GM12878 (cell line): ENCODE results near the gene CDR2. TPM values are rescaled to one million over a fixed set of nuclear protein-coding genes. Genes with fewer than 3 reads are reported as not detected.

Source experiments
- ATAC-seq: fragments of 200-7000 bp; cut with Tn5 transposase; 3 replicates; pipeline ENCODE4 v1.9.1; 2020; ENCODE audit warnings: mild to moderate bottlenecking, moderate library complexity
- BruUV-seq: library from RNA; stranded (reverse); fragments of 400-500 nt; replicated peaks from 2 replicates; lab custom pipeline; 2021; lab: Mats Ljungman, UMichigan
- CTCF ChIA-PET: fragments of 300-600 bp; sonication (Branson Sonifier 250); formaldehyde crosslinking; extraction: SDS; loops from one replicate; lab custom pipeline; 2021; ENCODE audit warnings: inconsistent platforms; lab: Yijun Ruan, JAX
- POLR2A ChIA-PET: fragments of 350-600 bp; formaldehyde crosslinking; extraction: SDS; loops from one replicate; lab custom pipeline; 2021; ENCODE audit warnings: inconsistent platforms; lab: Charles Lee
- RAD21 ChIA-PET: fragments of 300-600 bp; sonication (Branson Sonifier 250); formaldehyde crosslinking; loops from one replicate; lab custom pipeline; 2023; ENCODE audit warnings: antibody characterized with exemption; ENCODE audit not compliant: unreplicated experiment; lab: Charles Lee
- SMC1A ChIA-PET: fragments of 300-600 bp; sonication (Branson Sonifier 250); formaldehyde crosslinking; loops from one replicate; lab custom pipeline; 2023; ENCODE audit not compliant: unreplicated experiment, uncharacterized antibody; lab: Charles Lee
- DNase-seq: peaks from one replicate; pipeline ENCODE4 v3.0.0-alpha.2; 2011; ENCODE audit warnings: low read depth, low spot score
- FAIRE-seq: peaks from 3 replicates; lab custom pipeline; 2011; peaks lifted over from hg19 to GRCh38; lab: Jason Lieb, UNC
- H2AFZ ChIP-seq: 2 replicates; pipeline ENCODE4 v1.6.0; 2011; ENCODE audit warnings: low read depth, low read length, control low read depth; ENCODE audit not compliant: control insufficient read depth
- H3K27ac ChIP-seq: 2 replicates; pipeline ENCODE4 v1.5.1; 2011; ENCODE audit warnings: control low read depth; ENCODE audit not compliant: control insufficient read depth, insufficient read depth
- H3K27me3 ChIP-seq, 2 experiments: replicated peaks in 1 of 2; 2 replicates each; pipeline versions ENCODE4 v1.6.0 to v1.6.1; 2011; ENCODE audit warnings: low read length in 1 of 2; ENCODE audit not compliant: control insufficient read depth in 2 of 2, insufficient read depth in 2 of 2
- H3K36me3 ChIP-seq, 2 experiments: 2 replicates each; pipeline ENCODE4 v1.5.1; 2011; ENCODE audit warnings: low read length in 1 of 2; ENCODE audit not compliant: control insufficient read depth in 2 of 2, insufficient read depth in 2 of 2
- H3K4me1 ChIP-seq: 2 replicates; pipeline ENCODE4 v1.6.1; 2011; ENCODE audit warnings: mild to moderate bottlenecking, low read length, moderate library complexity, mixed read lengths; ENCODE audit not compliant: control insufficient read depth, insufficient read depth
- H3K4me2 ChIP-seq: 2 replicates; pipeline ENCODE4 v1.6.0; 2011; ENCODE audit warnings: control low read depth; ENCODE audit not compliant: control insufficient read depth, insufficient read depth
- H3K4me3 ChIP-seq: fragments of 200-600 bp; sonication (generic); 2 replicates; pipeline ENCODE4 v1.5.1; 2016
- H3K79me2 ChIP-seq: 2 replicates; pipeline ENCODE4 v1.6.0; 2011; ENCODE audit warnings: low read length; ENCODE audit not compliant: control insufficient read depth, insufficient read depth
- H3K9ac ChIP-seq: 2 replicates; pipeline ENCODE4 v1.8.0; 2011; ENCODE audit warnings: low read length, control low read depth, mixed read lengths; ENCODE audit not compliant: control insufficient read depth, insufficient read depth
- H3K9me3 ChIP-seq: replicated peaks from 3 replicates; pipeline ENCODE4 v1.5.1; 2011; ENCODE audit warnings: mild to moderate bottlenecking, low read length; ENCODE audit not compliant: control insufficient read depth, insufficient read depth
- H4K20me1 ChIP-seq: 2 replicates; pipeline ENCODE4 v1.6.0; 2011; ENCODE audit not compliant: control insufficient read depth, insufficient read depth
- EED ChIP-seq: sonication (generic); IDR thresholded peaks from 2 replicates; pipeline ENCODE4 v1.6.1; 2016; ENCODE audit warnings: antibody characterized with exemption, low read depth
- IKZF2 ChIP-seq, 2 experiments: fragments of 450-650 bp; IDR thresholded peaks; 2 replicates each; pipeline ENCODE4 v1.6.1; 2017; ENCODE audit warnings: mild to moderate bottlenecking in 2 of 2, moderate library complexity in 2 of 2
- JUND ChIP-seq: IDR thresholded peaks from 2 replicates; pipeline ENCODE4 v1.6.1; 2012; ENCODE audit warnings: low read depth, mild to moderate bottlenecking, low read length, improper control_type of control experiment, moderate library complexity
- NFYA ChIP-seq: IDR thresholded peaks from 2 replicates; pipeline ENCODE4 v1.6.1; 2011; ENCODE audit warnings: low read depth, mild to moderate bottlenecking, low read length, improper control_type of control experiment, borderline replicate concordance
- SPI1 ChIP-seq: IDR thresholded peaks from 2 replicates; pipeline ENCODE4 v1.6.1; 2011; ENCODE audit warnings: low read depth, mild to moderate bottlenecking, low read length, moderate library complexity, borderline replicate concordance; ENCODE audit not compliant: insufficient read depth
- TCF7 ChIP-seq: IDR thresholded peaks from 2 replicates; pipeline ENCODE4 v1.6.1; 2014; ENCODE audit warnings: antibody characterized with exemption, borderline replicate concordance
- WGBS: methylation state at CpG from one replicate; pipeline ENCODE4 v1.1.6; 2016; ENCODE audit warnings: low lambda C conversion rate; ENCODE audit not compliant: insufficient replicate concordance, insufficient coverage; ENCODE audit errors: missing lambda C conversion rate; 5-methylcytosine and 5-hydroxymethylcytosine counted together
- in situ Hi-C: fragments of 300-500 bp; cut with MboI; formaldehyde crosslinking; loops from 9 replicates; pipeline ENCODE4 v1.14.3; 2018; ENCODE audit warnings: mixed read lengths
- intact Hi-C: fragments of 100-400 bp; cut with micrococcal nuclease; formaldehyde crosslinking; loops from one replicate; pipeline ENCODE4 v1.14.2; 2022; ENCODE audit not compliant: unreplicated experiment
- polyA plus RNA-seq, 11 experiments: library from polyadenylated mRNA; depleted of rRNA in 4 of 11; unstranded in 6 of 11; stranded (reverse) in 5 of 11; fragments of >200 nt; fragmentation: Nextera tagmentation in 4 of 11; fragmentation: Illumina TruSeq in 1 of 11; extraction: Ambion mirVana in 4 of 11; extraction: Trizol in 1 of 11; gene quantifications; 1 replicate in 1 of 11; 2 replicates in 10 of 11; pipeline versions ENCODE4 v1.2.1 to v1.2.3, GENCODE V29; 2011 to 2016; ENCODE audit warnings: inconsistent platforms in 2 of 11, missing spikeins in 2 of 11, low read depth in 1 of 11
- total RNA-seq, 4 experiments: library from RNA; depleted of rRNA in 3 of 4; stranded (reverse); fragments of >200 nt in 3 of 4; fragmentation: Illumina TruSeq in 1 of 4; extraction: Trizol in 1 of 4; gene quantifications; 2 replicates each; pipeline versions ENCODE4 v1.2.1 to v1.2.3, GENCODE V29; 2013 to 2021
- TF ChIP-seq, protein P1 (sequence below): IDR thresholded peaks from 2 replicates; pipeline ENCODE4 v1.6.1; 2011; ENCODE audit warnings: mild to moderate bottlenecking, low read depth, low read length, moderate library complexity; ENCODE audit not compliant: insufficient replicate concordance
- TF ChIP-seq, protein P2 (sequence below): fragments of 450-650 bp; IDR thresholded peaks from 2 replicates; pipeline ENCODE4 v1.6.1; 2017; ENCODE audit warnings: mild to moderate bottlenecking, moderate library complexity
- TF ChIP-seq, protein P3 (sequence below): fragments of 450-650 bp; IDR thresholded peaks from 2 replicates; pipeline ENCODE4 v1.6.1; 2018; ENCODE audit warnings: borderline replicate concordance, mild to moderate bottlenecking; ENCODE audit not compliant: partially characterized antibody

Gene CDR2
- total and polyA plus RNA-seq, 10 of the 15 experiments (the other 5 are each of a cell fraction or from before 2014, with no cell fraction given), result 4.8 to 24.3 (median 19.2) TPM

- Histone ChIP-seq H2AFZ (no peak overlapping the region), H3K4me3 (no peak overlapping the region), H3K27me3 (no peaks in the 10 kb centered on the region), H3K4me2 (no peak overlapping the region), H3K9me3 (no peaks in the 10 kb centered on the region), H3K36me3 (peaks cover 5 to 9% of the 10 kb centered on the region in 2 experiments; a peak in 3 of 4 replicates), H3K27ac (no peak overlapping the region), H3K79me2 (no peaks in the 10 kb centered on the region), H3K9ac (no peak overlapping the region), H3K4me1 (no peaks in the 10 kb centered on the region), H4K20me1 (no peaks in the 10 kb centered on the region)
- CTCF ChIA-PET, result no interaction called here
- in situ Hi-C loops (loop anchor here (25.0 kb wide), 1 partner anchor 142 kb away; no protein-coding TSS in a partner anchor), intact Hi-C loops (no loop called here)
- WGBS, result 96% methylated on average over 14 of the region's 18 CpGs
- POLR2A ChIA-PET, result no interaction called here
- ATAC-seq (no peak), DNase-seq (no peak), FAIRE-seq (no peak)
- TF ChIP-seq SPI1, result no peak
- no peak for TF ChIP-seq TCF7
- TF ChIP-seq, protein P1, sequence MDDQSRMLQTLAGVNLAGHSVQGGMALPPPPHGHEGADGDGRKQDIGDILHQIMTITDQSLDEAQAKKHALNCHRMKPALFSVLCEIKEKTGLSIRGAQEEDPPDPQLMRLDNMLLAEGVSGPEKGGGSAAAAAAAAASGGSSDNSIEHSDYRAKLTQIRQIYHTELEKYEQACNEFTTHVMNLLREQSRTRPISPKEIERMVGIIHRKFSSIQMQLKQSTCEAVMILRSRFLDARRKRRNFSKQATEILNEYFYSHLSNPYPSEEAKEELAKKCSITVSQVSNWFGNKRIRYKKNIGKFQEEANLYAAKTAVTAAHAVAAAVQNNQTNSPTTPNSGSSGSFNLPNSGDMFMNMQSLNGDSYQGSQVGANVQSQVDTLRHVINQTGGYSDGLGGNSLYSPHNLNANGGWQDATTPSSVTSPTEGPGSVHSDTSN, result no peak
- TF ChIP-seq, protein P2, sequence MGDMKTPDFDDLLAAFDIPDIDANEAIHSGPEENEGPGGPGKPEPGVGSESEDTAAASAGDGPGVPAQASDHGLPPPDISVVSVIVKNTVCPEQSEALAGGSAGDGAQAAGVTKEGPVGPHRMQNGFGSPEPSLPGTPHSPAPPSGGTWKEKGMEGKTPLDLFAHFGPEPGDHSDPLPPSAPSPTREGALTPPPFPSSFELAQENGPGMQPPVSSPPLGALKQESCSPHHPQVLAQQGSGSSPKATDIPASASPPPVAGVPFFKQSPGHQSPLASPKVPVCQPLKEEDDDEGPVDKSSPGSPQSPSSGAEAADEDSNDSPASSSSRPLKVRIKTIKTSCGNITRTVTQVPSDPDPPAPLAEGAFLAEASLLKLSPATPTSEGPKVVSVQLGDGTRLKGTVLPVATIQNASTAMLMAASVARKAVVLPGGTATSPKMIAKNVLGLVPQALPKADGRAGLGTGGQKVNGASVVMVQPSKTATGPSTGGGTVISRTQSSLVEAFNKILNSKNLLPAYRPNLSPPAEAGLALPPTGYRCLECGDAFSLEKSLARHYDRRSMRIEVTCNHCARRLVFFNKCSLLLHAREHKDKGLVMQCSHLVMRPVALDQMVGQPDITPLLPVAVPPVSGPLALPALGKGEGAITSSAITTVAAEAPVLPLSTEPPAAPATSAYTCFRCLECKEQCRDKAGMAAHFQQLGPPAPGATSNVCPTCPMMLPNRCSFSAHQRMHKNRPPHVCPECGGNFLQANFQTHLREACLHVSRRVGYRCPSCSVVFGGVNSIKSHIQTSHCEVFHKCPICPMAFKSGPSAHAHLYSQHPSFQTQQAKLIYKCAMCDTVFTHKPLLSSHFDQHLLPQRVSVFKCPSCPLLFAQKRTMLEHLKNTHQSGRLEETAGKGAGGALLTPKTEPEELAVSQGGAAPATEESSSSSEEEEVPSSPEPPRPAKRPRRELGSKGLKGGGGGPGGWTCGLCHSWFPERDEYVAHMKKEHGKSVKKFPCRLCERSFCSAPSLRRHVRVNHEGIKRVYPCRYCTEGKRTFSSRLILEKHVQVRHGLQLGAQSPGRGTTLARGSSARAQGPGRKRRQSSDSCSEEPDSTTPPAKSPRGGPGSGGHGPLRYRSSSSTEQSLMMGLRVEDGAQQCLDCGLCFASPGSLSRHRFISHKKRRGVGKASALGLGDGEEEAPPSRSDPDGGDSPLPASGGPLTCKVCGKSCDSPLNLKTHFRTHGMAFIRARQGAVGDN, result no peak
- no peak for TF ChIP-seq JUND
- TF ChIP-seq EED, result no peak
- TF ChIP-seq IKZF2 (IDR thresholded peaks at IDR 0.05), result no peak
- no peak for TF ChIP-seq NFYA
- TF ChIP-seq, protein P3, sequence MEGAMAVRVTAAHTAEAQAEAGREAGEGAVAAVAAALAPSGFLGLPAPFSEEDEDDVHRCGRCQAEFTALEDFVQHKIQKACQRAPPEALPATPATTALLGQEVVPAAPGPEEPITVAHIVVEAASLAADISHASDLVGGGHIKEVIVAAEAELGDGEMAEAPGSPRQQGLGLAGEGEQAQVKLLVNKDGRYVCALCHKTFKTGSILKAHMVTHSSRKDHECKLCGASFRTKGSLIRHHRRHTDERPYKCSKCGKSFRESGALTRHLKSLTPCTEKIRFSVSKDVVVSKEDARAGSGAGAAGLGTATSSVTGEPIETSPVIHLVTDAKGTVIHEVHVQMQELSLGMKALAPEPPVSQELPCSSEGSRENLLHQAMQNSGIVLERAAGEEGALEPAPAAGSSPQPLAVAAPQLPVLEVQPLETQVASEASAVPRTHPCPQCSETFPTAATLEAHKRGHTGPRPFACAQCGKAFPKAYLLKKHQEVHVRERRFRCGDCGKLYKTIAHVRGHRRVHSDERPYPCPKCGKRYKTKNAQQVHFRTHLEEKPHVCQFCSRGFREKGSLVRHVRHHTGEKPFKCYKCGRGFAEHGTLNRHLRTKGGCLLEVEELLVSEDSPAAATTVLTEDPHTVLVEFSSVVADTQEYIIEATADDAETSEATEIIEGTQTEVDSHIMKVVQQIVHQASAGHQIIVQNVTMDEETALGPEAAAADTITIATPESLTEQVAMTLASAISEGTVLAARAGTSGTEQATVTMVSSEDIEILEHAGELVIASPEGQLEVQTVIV, result no peak
- BruUV-seq, result no TSS peak
- SMC1A ChIA-PET, result interaction anchor here (0.8 kb wide), 1 partner anchor 48 kb away, joined by 6 read pairs; no protein-coding TSS in a partner anchor
- RAD21 ChIA-PET, result no interaction called here
Measured at GRCh38 chr16:22420606-22421135, 46.3 kb upstream of the CDR2 start.
